ENCODE results near the gene SDF2L1. TPM values are rescaled to one million over a fixed set of nuclear protein-coding genes. Genes with fewer than 3 reads are reported as not detected.

Gene SDF2L1
- polyA plus RNA-seq, 3 donors = 31.7 to 46.2 (median 44.7) TPM

GRCh38 chr22:21602579-21602978 is 39.5 kb upstream of the SDF2L1 start:
- H3K9me3 Mint-ChIP-seq = peaks cover 0 to 1% (median 0%) of the 10 kb centered on the region in 7 donors
- peak overlapping the region in 1 of 2 donors; percentile 68 for H3K27ac ChIP-seq (ENCODE audit: low read depth in 1 of 2, low read length in 2 of 2)
- H3K4me1 Mint-ChIP-seq = peaks cover 38% of the 10 kb centered on the region
- peak overlapping the region in 4 of 7 donors; percentile 26 to 61 (median 49) for H3K27ac Mint-ChIP-seq
- H3K9me3 ChIP-seq (replicated peaks in 1 of 2; ENCODE audit: control insufficient read depth in 1 of 2, insufficient read depth in 1 of 2, low read length in 2 of 2) = no peaks in the 10 kb centered on the region
- peaks cover 99% of the 10 kb centered on the region for H4K20me1 ChIP-seq (ENCODE audit: insufficient read depth, low read length)
- intact Hi-C loops (cut with micrococcal nuclease) = no loop called here
- no peak for TF ChIP-seq CTCF (IDR thresholded peaks at IDR 0.05)
- no peaks in the 10 kb centered on the region for H3K27me3 Mint-ChIP-seq (ENCODE audit: low read depth in 3 of 3)
- H2AFZ ChIP-seq (ENCODE audit: insufficient read depth, low read depth, low read length, poor library complexity, severe bottlenecking) = no peak overlapping the region
- peaks cover 100% of the 10 kb centered on the region for H3K79me2 ChIP-seq (ENCODE audit: insufficient read depth, low read length)
- H3K27me3 ChIP-seq (ENCODE audit: control insufficient read depth in 2 of 2, insufficient read depth in 2 of 2, low read length in 2 of 2) = no peaks in the 10 kb centered on the region
- DNase-seq = no peak
- 80% methylated on average over 2 of the region's 6 CpGs for WGBS (ENCODE audit: insufficient coverage)
- peaks cover 14 to 29% of the 10 kb centered on the region in 2 donors for H3K36me3 Mint-ChIP-seq
- H3K4me3 ChIP-seq (replicated peaks in 1 of 3; ENCODE audit: low read depth in 2 of 3, low read length in 3 of 3) = no peak overlapping the region
- H3K4me1 ChIP-seq (ENCODE audit: control insufficient read depth in 1 of 2, insufficient read depth in 2 of 2, low read length in 2 of 2) = peaks cover 14 to 15% of the 10 kb centered on the region in 2 donors
- H3K36me3 ChIP-seq (replicated peaks in 1 of 2; ENCODE audit: control insufficient read depth in 1 of 2, insufficient read depth in 2 of 2, low read length in 2 of 2) = peaks cover 2 to 19% of the 10 kb centered on the region in 2 donors
- no peak overlapping the region for H3K4me2 ChIP-seq (replicated peaks; ENCODE audit: extremely low read depth, low read length, poor library complexity, severe bottlenecking)
- H3K9ac ChIP-seq (ENCODE audit: insufficient read depth, low read length, poor library complexity, severe bottlenecking) = no peak overlapping the region
- H3K4me3 Mint-ChIP-seq = no peak overlapping the region

GRCh38 chr22:21603973-21604372 is 38.1 kb upstream of the SDF2L1 start:
- no peak overlapping the region for H3K4me3 Mint-ChIP-seq

More at GRCh38 chr22:21603973-21604372, 38.1 kb upstream of the SDF2L1 start:
- Histone ChIP-seq H3K36me3 (replicated peaks in 1 of 2; ENCODE audit: control insufficient read depth in 1 of 2, insufficient read depth in 2 of 2, low read length in 2 of 2) (peaks cover 2 to 18% of the 10 kb centered on the region in 2 donors), H3K4me2 (replicated peaks; ENCODE audit: extremely low read depth, low read length, poor library complexity, severe bottlenecking) (no peak overlapping the region), H3K9ac (ENCODE audit: insufficient read depth, low read length, poor library complexity, severe bottlenecking) (no peak overlapping the region), H2AFZ (ENCODE audit: insufficient read depth, low read depth, low read length, poor library complexity, severe bottlenecking) (no peak overlapping the region), H3K27me3 (ENCODE audit: control insufficient read depth in 2 of 2, insufficient read depth in 2 of 2, low read length in 2 of 2) (no peaks in the 10 kb centered on the region), H3K4me1 (ENCODE audit: control insufficient read depth in 1 of 2, insufficient read depth in 2 of 2, low read length in 2 of 2) (peaks cover 14 to 15% of the 10 kb centered on the region in 2 donors), H3K4me3 (replicated peaks in 1 of 3; ENCODE audit: low read depth in 2 of 3, low read length in 3 of 3) (no peak overlapping the region), H3K79me2 (ENCODE audit: insufficient read depth, low read length) (peaks cover 100% of the 10 kb centered on the region), H3K9me3 (replicated peaks in 1 of 2; ENCODE audit: control insufficient read depth in 1 of 2, insufficient read depth in 1 of 2, low read length in 2 of 2) (no peaks in the 10 kb centered on the region), H4K20me1 (ENCODE audit: insufficient read depth, low read length) (peaks cover 99% of the 10 kb centered on the region), H3K27ac (ENCODE audit: low read depth in 1 of 2, low read length in 2 of 2) (peak overlapping the region in 1 of 2 donors; percentile 69)
- peak overlapping the region in 1 of 7 donors; percentile 57 for H3K27ac Mint-ChIP-seq
- no peak for TF ChIP-seq CTCF (IDR thresholded peaks at IDR 0.05)
- H3K27me3 Mint-ChIP-seq (ENCODE audit: low read depth in 3 of 3) = no peaks in the 10 kb centered on the region
- 83% methylated on average over 2 of the region's 9 CpGs for WGBS (ENCODE audit: insufficient coverage)
- H3K36me3 Mint-ChIP-seq = peaks cover 12 to 21% of the 10 kb centered on the region in 2 donors
- intact Hi-C loops (cut with micrococcal nuclease) = no loop called here
- H3K9me3 Mint-ChIP-seq = no peaks in the 10 kb centered on the region
- peaks cover 43% of the 10 kb centered on the region for H3K4me1 Mint-ChIP-seq
- no peak for DNase-seq

Data from CD14-positive monocyte (primary cell).